ENCODE results near the gene MORN3.
A peak's percentile ranks its signal among the peaks of the same experiment; 100 is the strongest.
"Not testable (repeated sequence)": the region's sequence is repeated elsewhere in the genome, so short reads cannot be mapped to it uniquely, and the experiment has no call there.

MORN3 gene, protein sequence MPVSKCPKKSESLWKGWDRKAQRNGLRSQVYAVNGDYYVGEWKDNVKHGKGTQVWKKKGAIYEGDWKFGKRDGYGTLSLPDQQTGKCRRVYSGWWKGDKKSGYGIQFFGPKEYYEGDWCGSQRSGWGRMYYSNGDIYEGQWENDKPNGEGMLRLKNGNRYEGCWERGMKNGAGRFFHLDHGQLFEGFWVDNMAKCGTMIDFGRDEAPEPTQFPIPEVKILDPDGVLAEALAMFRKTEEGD

DNA sequence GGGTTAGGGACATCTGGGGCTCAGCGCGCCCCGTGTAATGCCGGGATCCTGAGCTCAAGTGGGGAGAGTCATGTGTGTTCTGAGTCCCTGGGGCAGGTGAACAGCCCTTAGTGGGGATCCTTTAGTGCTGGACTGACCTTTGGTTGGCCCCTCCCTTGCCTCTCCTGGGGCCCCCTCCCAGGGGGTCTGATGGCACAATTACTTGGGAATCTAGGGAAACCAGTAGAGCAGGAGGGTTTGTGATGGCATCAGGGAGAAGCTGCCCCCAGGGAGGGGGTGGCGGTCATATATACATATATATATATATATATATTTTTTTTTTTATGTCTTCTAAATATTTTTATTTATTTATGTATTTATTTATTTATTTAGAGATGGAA, at the start of gene MORN3:
Gene MORN3, minus strand, starts transcription at position 134 of the 380 bp plus-strand sequence. CDS start 171 bp downstream, outside the sequence.
- no peak for DNase-seq

DNA sequence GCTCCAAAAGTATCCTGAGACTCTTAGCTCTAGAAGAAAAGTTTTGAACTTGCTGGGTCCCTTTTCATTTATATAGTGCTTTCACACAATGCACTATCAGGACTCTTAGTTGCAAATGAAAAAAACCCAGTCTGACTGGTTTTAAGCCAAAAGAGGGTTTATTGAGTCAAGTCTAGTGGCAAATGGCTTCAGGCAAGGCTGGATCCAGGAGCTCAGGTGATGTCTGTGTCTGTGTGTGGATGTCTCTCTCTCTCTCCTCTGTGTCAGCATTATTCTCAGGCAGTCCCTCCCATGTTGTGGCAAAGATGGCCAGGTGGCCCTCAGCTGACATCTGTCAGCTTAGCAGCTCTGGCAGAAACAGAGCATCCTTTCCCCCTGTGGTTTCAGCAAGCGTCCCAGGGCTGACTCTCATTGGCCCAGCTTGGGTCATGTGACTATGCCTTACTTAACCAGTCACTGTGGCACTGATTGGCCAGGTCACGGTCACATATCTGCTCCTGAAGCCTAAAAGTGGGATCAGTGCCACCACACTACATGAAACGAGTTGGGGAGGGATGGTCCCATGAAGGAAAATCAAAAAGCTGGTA, 49.3 kb upstream of the MORN3 start:
- no peak for DNase-seq

DNA sequence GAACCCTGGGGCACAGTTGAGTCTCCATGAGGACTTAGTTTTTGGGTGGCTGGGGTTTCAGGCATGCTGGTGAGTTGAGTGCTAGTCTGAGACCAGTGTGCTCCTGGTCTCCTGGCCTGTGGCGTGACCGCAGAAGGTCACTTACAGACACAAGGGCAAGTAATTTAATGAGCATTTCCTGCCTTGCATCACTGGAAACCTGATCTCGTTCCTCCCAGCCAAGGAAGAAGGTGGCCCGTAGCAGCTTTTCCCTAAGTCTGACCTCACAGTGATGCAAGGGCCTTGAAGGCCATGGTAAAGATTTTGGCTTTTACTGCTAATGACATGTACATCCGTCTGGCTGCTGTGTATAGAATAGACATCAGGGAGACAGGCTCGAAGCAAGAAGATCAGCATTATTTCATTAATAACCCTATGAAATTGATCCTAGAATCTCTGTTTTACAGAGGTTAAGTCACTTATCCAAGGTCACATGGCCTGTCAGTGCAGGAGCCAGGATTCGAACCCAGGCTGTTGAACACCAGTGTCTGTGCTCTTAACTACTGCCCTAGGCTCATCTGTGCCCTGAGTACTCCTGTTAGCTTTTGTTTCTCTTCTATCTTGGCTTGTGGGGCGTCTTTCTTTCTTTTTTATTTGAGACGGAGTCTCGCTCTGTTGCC, 47.7 kb upstream of the MORN3 start:
- no peak for DNase-seq

DNA sequence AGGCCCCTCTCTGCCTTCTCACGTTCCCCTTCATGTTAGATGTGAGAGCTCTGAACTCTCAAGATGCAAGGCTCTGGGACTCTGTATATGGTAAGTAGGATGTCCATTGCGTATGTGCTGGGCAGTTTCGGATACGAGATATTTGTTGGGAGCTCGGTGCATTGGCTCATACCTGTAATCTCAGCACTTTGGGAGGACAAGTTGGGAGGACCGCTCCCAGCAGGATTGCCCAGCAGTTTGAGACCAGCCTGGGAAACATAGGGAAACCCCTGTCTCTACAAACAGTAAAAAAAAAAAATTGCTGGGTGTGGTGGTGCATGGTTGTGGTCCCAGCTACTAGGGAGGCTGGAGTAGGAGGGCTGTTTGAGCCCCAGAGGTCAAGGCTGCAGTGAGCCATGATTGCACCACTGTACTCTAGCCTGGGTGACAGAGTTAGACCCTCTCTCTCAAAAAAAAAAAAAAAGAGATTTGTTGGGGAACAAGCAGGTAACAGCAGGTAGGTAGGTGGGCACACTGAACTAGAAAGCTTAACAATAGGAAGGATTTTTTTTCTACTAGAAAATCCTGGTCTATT, 46.5 kb upstream of the MORN3 start:
- no peak for DNase-seq

DNA sequence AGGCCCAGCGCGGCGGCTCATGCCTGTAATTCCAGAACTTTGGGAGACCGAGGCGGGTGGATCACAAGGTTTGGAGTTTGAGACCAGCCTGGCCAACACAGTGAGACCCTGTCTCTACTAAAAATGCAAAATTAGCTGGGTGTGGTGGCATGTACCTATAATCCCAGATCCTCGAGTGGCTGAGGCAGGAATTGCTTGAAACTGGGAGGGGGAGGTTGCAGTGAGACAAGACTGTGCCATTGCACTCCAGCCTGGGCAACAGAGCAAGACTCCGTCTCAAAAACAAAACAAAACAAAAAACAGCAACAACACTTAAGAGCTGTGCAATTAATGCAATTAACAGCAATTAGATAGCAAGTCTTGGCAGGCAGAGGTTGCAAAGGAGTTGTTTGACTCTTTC, 45.6 kb upstream of the MORN3 start:
- DNase-seq: not testable (repeated sequence)

DNA sequence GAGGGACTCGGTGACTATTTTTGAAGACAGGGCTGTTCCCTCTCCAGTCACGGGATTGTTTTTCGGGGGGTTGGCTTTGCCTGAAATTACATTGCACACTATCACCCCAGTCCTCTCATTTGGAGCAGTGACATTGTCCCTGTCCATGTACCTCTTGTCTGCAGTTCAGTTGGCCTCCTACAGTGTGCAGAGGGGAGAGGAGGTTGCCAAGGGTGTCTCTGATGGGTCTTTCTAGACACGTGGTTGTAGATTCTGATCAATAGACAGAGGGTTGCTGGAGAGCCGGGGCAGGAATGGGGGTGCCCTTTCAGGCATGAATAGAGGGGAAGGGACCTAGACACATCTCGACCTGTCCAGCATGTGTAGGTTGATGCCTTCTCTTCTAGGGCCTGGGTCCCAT, 44.3 kb upstream of the MORN3 start:
- no peak for DNase-seq

DNA sequence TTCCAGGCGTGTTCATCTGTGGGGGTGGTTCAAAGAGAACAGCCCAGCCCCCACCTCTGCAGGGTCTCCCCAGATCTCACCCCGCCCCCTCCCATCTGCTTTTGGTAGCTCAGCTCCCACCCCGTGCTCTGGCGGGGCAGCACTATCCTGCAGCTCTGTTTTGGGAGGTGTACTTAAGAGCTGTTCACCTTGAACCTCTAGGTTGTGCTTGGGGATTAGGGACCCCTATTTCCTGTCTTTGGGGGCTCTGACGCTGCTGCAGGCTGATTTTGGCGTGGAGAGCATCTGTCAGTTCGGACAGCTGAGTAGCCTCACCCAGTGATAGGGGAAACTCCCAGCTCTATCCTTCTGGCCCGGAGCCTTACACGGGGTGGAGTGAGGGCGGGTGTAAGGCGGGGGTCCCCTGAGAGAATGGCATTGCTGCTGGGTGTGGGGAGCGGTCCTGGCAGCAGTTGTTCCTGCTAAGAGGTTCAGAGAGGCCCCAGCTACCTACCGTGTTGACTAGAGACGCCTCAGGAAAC, 43.9 kb upstream of the MORN3 start:
- peak in 1 of 56 donors; percentile 27 for DNase-seq

DNA sequence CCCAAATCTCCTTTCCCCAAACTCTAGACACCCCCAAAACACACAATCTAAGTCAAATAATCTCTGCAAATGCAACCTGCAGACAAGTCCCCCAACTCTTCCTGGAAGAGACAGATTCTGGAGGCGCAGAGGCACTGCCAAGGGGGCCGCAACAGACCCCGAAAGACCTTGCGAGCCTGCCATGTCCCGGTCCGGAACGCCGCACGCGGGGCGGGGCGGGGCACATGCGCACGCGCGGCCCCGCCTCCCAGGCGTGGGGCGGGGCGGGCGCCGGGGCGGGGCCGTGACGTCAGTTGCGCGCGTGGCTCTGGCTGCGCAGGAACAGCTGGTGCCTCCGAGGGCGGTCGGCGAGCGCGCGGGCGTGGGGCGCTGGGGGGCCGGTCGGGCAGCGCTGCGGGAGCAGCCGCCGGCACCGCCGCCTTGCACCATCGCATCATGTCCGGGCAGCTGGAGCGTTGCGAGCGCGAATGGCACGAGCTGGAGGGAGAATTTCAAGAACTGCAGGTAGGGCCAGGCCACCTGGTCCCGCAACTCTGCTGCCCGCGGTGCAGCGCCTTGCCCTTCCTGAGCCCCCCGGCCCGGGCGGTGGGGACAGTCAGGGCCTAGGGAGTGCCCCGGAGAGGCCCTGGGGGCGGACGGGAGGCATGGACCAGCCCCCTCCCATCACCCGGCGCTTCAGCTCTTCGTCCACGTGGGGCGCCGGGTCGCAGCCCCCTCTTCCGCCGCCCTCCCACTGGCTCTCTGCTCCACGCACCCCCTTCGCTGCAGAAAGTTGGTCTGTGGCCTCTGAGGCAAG, 43.2 kb upstream of the MORN3 start, which contains the start of gene TMEM120B:
Gene TMEM120B, plus strand, starts transcription at position 292 of the 796 bp plus-strand sequence. Its CDS starts 144 bp downstream, at position 436.
- DNase-seq: peak in 55 of 56 donors; percentile 30 to 91 (median 73)

DNA sequence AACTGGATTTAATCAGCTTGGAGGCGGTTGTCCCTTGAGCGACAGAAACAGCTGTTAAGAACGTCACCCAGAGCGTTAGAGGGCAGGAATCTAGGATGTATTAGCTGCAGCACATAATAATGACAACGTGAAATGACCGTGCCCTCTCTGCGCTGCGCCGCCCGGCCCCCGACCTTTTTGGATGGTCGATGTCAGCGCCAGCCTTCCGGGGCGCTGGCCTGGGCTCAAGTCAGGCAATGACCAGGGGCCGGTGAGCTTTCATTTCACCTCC, 42.7 kb upstream of the MORN3 start:
- peak in 14 of 56 donors; percentile 20 to 58 (median 38) for DNase-seq

DNA sequence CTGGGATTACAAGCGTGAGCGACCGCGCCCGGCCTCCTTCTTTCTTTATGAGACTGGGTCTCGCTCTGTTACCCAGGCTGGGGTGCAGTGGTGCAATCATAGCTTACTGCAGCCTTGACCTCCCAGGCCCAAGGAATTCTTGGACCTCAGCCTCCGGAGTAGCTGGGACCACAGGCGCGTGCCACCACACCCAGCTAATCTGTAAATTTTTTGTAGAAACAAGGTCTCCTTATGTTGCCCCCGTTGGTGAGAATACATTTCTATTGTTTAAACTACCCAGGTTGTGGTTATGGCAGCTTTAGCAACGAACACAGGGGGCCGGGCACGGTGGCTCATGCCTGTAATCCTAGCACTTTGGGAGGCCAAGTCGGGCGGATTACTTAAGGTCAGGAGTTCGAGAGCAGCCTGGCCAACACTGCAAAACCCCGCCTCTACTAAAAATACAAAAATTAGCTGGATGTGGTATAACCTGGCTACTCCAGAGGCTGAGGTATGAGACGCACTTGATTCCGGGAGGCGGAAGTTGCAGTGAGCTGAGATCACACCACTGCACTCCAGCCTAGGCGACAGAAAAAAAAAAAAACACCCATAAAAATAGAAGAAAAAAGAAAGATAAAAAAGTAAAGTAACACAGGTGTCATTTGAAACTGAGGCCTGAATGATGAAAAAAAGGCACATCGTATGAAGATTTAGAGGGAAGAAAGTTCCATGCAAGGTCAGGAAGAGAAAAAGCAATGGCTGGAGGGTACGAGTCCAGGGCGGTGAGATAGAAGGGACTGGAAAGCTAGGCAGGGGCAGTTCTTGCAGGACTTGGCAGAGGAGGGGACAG, 42.1 kb upstream of the MORN3 start:
- no peak for DNase-seq

DNA sequence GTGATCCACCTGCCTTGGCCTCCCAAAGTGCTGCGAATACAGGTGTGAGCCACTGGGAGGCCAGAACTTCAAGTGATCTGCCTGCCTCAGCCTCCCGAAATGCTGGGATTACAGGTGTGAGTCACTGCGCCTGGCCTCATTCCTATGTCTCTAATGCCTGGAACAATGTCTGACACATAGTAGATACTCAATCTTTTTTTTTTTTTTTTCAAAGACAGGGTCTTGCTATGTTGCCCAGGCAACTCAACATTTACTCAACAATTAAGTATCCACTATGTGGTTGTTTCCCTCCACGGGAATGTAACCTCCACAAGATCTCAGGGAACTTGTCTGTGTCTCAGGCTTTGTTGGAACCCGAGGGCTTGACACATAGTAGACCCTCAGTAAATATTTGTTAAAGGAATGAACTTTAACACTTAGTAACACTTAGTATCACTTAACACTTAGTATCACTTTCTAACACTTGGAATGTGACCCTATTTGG, 40.1 kb upstream of the MORN3 start:
- DNase-seq: no peak

DNA sequence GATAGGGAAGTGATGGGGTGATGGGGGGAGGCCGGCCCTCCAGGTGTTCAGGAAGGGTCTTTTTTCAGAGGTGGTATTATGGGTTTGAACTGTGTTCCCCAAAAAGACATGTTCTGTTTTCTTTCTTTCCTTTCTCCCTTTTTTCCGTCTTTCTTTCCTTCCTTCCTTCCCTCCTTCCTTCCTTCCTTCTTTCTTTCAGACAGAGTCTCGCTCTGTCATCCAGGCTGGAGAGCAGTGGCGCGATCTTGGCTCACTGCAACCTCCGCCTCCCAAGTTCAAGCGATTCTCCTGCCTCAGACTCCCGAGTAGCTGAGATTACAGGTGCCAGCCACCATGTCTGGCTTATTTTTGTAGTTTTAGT, 39.6 kb upstream of the MORN3 start:
- not testable (repeated sequence) for DNase-seq

DNA sequence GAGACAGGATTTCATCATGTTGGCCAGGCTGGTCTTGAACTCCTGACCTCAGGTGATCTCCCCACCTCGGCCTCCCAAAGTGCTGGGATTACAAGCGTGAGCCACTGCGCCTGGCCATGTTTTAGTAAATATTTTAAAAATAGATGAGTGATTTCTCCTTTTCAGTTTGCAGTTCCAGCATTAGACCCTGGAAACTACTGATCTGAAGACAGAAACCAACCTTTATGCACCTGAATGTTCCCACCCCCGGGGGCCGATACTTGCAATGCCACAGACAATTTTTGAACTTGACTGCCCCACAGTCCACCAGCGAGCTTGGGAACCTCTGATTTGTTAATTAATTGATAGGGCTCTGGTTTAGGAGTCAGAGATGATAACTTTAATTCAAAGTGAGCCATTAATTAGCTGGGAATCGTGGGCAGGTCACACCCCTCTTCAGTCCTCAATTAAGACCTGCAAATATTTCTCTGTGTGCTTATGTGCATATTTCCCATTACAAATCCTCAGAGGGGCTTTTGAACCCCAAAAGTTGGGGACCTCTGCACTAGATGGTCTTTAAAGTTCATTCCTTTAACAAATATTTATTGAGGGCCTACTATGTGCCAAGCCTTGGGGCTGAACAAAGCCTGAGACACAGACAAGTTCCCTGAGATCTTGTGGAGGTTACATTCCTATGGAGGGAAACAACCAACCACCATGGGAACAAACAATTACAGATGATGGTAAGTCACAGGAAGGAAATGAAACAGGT, 39.0 kb upstream of the MORN3 start:
- DNase-seq: no peak

DNA sequence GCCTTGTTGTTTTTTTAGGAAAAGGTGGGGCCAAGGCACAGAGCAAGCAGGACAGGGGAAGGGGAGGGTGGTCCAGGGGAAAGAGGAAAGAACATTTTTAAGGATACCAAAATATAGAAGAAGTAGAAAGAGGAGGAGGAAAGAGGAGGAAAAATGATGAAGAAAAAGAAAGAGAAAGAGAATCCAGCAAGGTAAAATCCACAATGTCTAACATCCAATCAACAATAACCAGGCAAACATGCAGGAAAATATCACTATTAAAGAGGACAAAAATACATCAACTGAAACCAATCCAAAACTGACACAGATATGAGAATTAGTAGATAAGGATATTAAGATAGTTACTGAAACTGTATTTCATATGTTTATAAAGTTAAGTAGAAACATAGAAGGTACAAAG, 36.1 kb upstream of the MORN3 start:
- DNase-seq: no peak

DNA sequence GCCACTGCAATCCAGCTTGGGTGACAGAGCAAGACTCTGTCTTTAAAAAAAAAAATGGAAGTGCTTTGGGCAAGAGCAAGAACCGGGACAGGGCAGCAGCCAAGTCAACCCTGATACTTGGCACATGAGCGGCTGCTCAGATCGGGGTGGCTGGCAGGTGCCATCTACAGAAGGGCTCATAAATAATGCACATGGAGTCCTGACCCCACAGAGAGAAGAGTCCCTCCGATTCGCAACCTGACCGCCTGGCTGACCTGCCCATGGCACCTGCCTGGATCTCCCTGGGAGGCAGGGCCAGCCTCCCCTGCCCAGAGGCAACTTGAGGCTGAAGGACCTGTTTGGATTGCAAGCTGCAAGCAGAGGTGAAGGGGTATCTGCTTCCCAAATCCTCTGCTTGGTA, 33.5 kb upstream of the MORN3 start:
- no peak for DNase-seq

DNA sequence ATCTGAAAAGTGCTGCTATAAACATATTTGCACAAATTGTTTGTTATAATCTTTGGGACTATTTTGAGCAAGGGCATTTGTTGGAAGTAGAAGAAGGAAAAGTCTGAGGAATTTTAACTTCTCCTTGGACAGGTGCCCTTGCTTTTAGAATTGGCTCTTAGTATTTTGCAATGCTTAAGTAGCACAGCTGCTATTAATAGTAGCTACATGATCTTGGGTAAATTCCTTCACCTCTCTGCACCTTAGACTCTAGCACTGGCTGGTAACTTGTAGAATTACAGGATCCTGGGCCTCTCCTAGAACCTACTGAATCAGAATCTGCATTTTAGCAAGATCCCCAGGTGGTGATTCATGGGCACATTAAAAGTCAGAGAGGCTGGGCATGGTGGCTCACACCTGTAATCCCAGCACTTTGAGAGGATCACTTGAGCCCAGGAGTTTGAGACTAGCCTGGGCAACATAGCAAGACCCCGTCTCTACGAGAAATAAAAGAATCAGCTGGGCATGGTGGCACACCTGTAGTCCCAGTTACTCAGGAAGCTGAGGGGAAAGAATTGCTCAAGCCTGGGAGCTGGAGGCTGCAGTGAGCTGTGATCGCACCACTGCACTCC, 32.3 kb upstream of the MORN3 start:
- DNase-seq: no peak

DNA sequence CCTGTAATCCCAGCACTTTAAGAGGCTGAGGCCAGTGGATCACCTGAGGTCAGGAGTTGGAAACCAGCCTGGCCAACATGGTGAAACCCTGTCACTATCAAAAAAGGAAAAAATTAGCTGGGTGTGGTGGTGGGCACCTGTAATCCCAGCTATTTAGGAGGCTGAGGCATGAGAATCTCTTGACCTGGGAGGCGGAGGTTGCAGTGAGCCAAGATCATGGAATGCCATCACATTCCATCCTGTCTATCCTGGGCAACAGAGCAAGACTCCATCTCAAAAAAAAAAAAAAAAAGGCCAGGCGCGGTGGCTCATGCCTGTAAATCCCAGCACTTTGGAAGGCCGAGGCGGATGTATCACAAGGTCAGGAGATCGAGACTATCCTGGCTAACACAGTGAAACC, 28.4 kb upstream of the MORN3 start:
- not testable (repeated sequence) for DNase-seq

DNA sequence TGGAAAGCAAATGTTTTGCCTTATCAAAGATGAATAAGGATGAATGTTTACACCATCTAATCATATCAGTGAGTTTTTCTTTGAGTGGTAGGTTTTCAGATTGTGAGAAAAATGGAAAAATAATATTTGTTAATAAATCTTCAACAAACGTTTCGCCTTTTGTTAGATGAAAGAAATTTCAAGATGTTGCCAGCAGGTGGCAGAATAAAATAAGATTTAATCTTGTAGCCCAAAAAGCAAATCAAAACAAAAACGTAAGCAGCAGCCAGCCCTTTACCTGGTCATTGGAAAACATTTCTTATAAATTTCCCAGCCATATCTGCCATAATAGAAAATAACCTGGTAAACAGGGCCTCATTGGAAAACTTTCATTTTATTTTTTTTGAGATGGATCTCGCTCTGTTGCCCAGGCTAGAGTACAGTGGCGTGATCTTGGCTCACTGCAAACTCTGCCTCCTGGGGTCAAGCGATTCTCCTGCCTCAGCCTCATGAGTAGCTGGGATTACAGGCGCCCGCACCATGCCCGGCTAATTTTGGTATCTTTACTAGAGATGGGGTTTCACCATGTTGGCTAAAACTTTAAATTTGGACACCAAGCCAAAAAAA, 27.7 kb upstream of the MORN3 start:
- DNase-seq: peak in 2 of 56 donors; percentile 12 to 25

DNA sequence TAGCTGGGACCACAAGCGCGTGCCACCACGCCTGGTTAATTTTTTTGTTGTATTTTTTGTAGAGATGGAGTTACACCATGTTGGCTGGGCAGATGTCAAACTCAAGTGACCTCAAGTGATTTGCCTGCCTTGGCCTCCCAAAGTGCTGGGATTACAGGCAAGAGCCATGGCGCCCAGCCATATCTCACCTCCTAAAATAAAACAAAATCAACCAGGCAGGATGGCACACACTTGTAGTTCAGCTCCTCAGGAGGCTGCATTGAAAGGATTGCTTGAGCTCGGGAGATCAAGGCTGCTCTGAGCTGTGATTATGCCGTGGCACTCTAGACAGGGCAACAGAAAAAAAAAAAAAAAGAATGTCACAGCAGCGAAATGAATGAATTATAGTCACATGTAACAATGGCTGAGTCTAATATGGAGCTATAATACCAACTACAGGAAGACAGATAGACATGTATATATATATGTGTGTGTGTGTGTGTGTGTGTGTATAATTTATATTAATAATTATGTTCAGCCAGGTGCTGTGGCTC, 23.8 kb upstream of the MORN3 start:
- no peak for DNase-seq
